DOHH2 (cell line): ENCODE results near the gene FGFR3.

Experiments
- H3F3A ChIP-seq: fragments of 200-600 bp; sonication (generic), shearing (Covaris generic); 2 replicates; pipeline ENCODE4 v1.6.0; 2016; ENCODE audit warnings: antibody characterized with exemption, mild to moderate bottlenecking; ENCODE audit not compliant: control insufficient read depth, insufficient read depth
- H3K27ac ChIP-seq: fragments of 200-600 bp; sonication (generic); 2 replicates; pipeline ENCODE4 v1.5.1; 2014; ENCODE audit warnings: low read depth, mild to moderate bottlenecking, low read length, moderate library complexity
- H3K27me3 ChIP-seq: fragments of 200-600 bp; sonication (generic); 2 replicates; pipeline ENCODE4 v1.6.1; 2014; ENCODE audit warnings: mild to moderate bottlenecking, low read length, mixed read lengths; ENCODE audit not compliant: control insufficient read depth
- H3K36me3 ChIP-seq: fragments of 200-600 bp; sonication (generic); 2 replicates; pipeline ENCODE4 v1.6.1; 2014; ENCODE audit warnings: mild to moderate bottlenecking, low read length, moderate library complexity, mixed read lengths; ENCODE audit not compliant: control insufficient read depth
- H3K4me1 ChIP-seq: fragments of 200-600 bp; sonication (generic); 2 replicates; pipeline ENCODE4 v1.6.1; 2014; ENCODE audit warnings: mild to moderate bottlenecking, low read length, mixed read lengths; ENCODE audit not compliant: control insufficient read depth
- H3K4me2 ChIP-seq: fragments of 200-600 bp; sonication (generic); 2 replicates; pipeline ENCODE4 v1.6.0; 2014; ENCODE audit warnings: mild to moderate bottlenecking, low read length, moderate library complexity
- H3K4me3 ChIP-seq: fragments of 200-600 bp; sonication (generic); 2 replicates; pipeline ENCODE4 v1.5.1; 2014; ENCODE audit warnings: mild to moderate bottlenecking, low read length, mixed read lengths
- H3K79me2 ChIP-seq: fragments of 200-600 bp; sonication (generic); 2 replicates; pipeline ENCODE4 v1.6.1; 2014; ENCODE audit warnings: mild to moderate bottlenecking, low read length, mixed read lengths; ENCODE audit not compliant: control insufficient read depth
- H3K9me2 ChIP-seq: fragments of 200-600 bp; sonication (generic); replicated peaks from 2 replicates; pipeline ENCODE4 v1.6.1; 2014; ENCODE audit warnings: mild to moderate bottlenecking, low read length, mixed read lengths; ENCODE audit not compliant: control insufficient read depth
- H3K9me3 ChIP-seq: fragments of 200-600 bp; sonication (generic); 2 replicates; pipeline ENCODE4 v1.6.1; 2014; ENCODE audit warnings: antibody characterized with exemption, low read length, mixed read lengths; ENCODE audit not compliant: control insufficient read depth, insufficient read depth
- H4K20me1 ChIP-seq: fragments of 200-600 bp; sonication (generic); 2 replicates; pipeline ENCODE4 v1.6.0; 2014; ENCODE audit warnings: low read depth, mild to moderate bottlenecking, antibody characterized with exemption, low read length, moderate library complexity; ENCODE audit not compliant: control insufficient read depth, insufficient read depth
- EZH2phosphoT487 ChIP-seq: fragments of 200-600 bp; sonication (generic); IDR thresholded peaks from 2 replicates; pipeline ENCODE4 v1.6.1; 2017; ENCODE audit warnings: borderline replicate concordance, mild to moderate bottlenecking, antibody characterized with exemption, low read length, moderate library complexity, mixed read lengths
- TF ChIP-seq, protein P1 (sequence below): fragments of 200-600 bp; sonication (generic); IDR thresholded peaks from one replicate; pipeline ENCODE4 v1.5.1; 2014; ENCODE audit warnings: antibody characterized with exemption, mild to moderate bottlenecking, low read depth, low read length; ENCODE audit not compliant: poor library complexity, severe bottlenecking

FGFR3 gene

GRCh38 chr4:1846580-1846979 is 53.5 kb downstream of the FGFR3 start:
- Histone ChIP-seq H3K4me1 (no peaks in the 10 kb centered on the region), H3K27me3 (no peaks in the 10 kb centered on the region), H3K27ac (no peak overlapping the region), H3K79me2 (peaks cover 73% of the 10 kb centered on the region), H3K4me3 (no peak overlapping the region), H3K4me2 (no peak overlapping the region), H3K9me2 (no peaks in the 10 kb centered on the region), H3F3A (no peaks in the 10 kb centered on the region; the same call in 1 of the 2 replicates), H3K36me3 (peaks cover 58% of the 10 kb centered on the region), H4K20me1 (peaks cover 9% of the 10 kb centered on the region; the same call in 1 of the 2 replicates), H3K9me3 (no peaks in the 10 kb centered on the region)
- TF ChIP-seq, protein P1, sequence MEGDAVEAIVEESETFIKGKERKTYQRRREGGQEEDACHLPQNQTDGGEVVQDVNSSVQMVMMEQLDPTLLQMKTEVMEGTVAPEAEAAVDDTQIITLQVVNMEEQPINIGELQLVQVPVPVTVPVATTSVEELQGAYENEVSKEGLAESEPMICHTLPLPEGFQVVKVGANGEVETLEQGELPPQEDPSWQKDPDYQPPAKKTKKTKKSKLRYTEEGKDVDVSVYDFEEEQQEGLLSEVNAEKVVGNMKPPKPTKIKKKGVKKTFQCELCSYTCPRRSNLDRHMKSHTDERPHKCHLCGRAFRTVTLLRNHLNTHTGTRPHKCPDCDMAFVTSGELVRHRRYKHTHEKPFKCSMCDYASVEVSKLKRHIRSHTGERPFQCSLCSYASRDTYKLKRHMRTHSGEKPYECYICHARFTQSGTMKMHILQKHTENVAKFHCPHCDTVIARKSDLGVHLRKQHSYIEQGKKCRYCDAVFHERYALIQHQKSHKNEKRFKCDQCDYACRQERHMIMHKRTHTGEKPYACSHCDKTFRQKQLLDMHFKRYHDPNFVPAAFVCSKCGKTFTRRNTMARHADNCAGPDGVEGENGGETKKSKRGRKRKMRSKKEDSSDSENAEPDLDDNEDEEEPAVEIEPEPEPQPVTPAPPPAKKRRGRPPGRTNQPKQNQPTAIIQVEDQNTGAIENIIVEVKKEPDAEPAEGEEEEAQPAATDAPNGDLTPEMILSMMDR: no peak
- no peak for TF ChIP-seq EZH2phosphoT487

DNA sequence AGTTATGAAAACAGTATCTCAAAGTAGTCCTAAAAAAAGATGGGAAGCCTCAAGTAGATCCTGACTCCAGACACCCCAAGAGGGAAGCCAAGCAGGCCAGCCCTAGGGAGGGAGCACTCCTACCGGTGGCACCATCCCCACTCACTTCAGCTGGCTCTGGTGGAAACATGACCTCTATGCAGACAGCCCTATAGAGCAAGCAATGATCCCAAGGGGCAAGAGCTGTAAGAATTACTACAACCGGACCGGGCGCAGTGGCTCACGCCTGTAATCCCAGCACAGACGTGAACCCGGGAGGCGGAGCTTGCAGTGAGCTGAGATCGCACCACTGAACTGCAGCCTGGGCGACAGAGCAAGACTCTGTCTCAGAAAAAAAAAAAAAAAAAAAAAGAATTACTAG is 57.2 kb downstream of the FGFR3 start:
- peaks cover 45% of the 10 kb centered on the region for H3K36me3 ChIP-seq
- H3F3A ChIP-seq: no peaks in the 10 kb centered on the region; the same call in 1 of the 2 replicates
- H3K4me3 ChIP-seq: no peak overlapping the region
- H3K79me2 ChIP-seq: peaks cover 80% of the 10 kb centered on the region
- no peaks in the 10 kb centered on the region for H3K9me3 ChIP-seq
- H3K27me3 ChIP-seq: no peaks in the 10 kb centered on the region
- H4K20me1 ChIP-seq: peaks cover 18% of the 10 kb centered on the region
- peaks cover 9% of the 10 kb centered on the region for H3K4me1 ChIP-seq
- H3K9me2 ChIP-seq: no peaks in the 10 kb centered on the region
- no peak overlapping the region for H3K4me2 ChIP-seq
- H3K27ac ChIP-seq: no peak overlapping the region
- TF ChIP-seq, protein P1: no peak
- TF ChIP-seq EZH2phosphoT487: no peak

GRCh38 chr4:1851160-1851559 is 58.1 kb downstream of the FGFR3 start:
- H3K79me2 ChIP-seq: peaks cover 83% of the 10 kb centered on the region
- no peak overlapping the region for H3K27ac ChIP-seq
- no peak for TF ChIP-seq EZH2phosphoT487
- TF ChIP-seq, protein P1: no peak

More at GRCh38 chr4:1851160-1851559, 58.1 kb downstream of the FGFR3 start:
- no peak overlapping the region for H3K4me3 ChIP-seq
- H3F3A ChIP-seq: no peaks in the 10 kb centered on the region; the same call in 1 of the 2 replicates
- H3K9me2 ChIP-seq: no peaks in the 10 kb centered on the region
- no peaks in the 10 kb centered on the region for H3K27me3 ChIP-seq
- H3K36me3 ChIP-seq: peaks cover 45% of the 10 kb centered on the region
- peaks cover 9% of the 10 kb centered on the region for H3K4me1 ChIP-seq
- no peak overlapping the region for H3K4me2 ChIP-seq
- no peaks in the 10 kb centered on the region for H3K9me3 ChIP-seq
- H4K20me1 ChIP-seq: peaks cover 18% of the 10 kb centered on the region
